HepG2 (cell line): ENCODE data around the gene ARSB. TPM values are rescaled to one million over a fixed set of nuclear protein-coding genes. Genes with fewer than 3 reads are reported as not detected.

Experiments
- ARID3A ChIP-seq: IDR thresholded peaks from 2 replicates; pipeline ENCODE4 v1.6.1; 2012; ENCODE audit warnings: low read depth, low read length, improper control_type of control experiment
- FOXJ3 ChIP-seq: sonication (generic); formaldehyde crosslinking; IDR thresholded peaks from 2 replicates; pipeline ENCODE4 v1.4.0; 2020; ENCODE audit warnings: missing genetic modification reagents, mild to moderate bottlenecking, borderline replicate concordance
- GATAD2A ChIP-seq: IDR thresholded peaks from 2 replicates; pipeline ENCODE4 v1.6.1; 2016
- HMG20A ChIP-seq: IDR thresholded peaks from 2 replicates; pipeline ENCODE4 v1.6.1; 2016; ENCODE audit warnings: borderline replicate concordance
- KAT8 ChIP-seq: IDR thresholded peaks from 2 replicates; pipeline ENCODE4 v1.6.1; 2016; ENCODE audit warnings: missing genetic modification reagents, missing compliant biosample characterization
- MAFK ChIP-seq, 2 experiments: IDR thresholded peaks in 1 of 2; conservative IDR thresholded peaks in 1 of 2; 2 replicates each; pipeline ENCODE4 v1.6.1; 2011; ENCODE audit warnings: improper control_type of control experiment in 2 of 2, low read length in 2 of 2
- MIER3 ChIP-seq: IDR thresholded peaks from 2 replicates; pipeline ENCODE4 v1.6.1; 2016; ENCODE audit warnings: missing compliant biosample characterization, borderline replicate concordance
- NFIC ChIP-seq: IDR thresholded peaks from 2 replicates; pipeline ENCODE4 v1.6.1; 2012; ENCODE audit warnings: mild to moderate bottlenecking, low read length, inconsistent platforms
- NR2F6 ChIP-seq, 2 experiments: IDR thresholded peaks; 2 replicates each; pipeline ENCODE4 v1.6.1; 2016; ENCODE audit warnings: antibody characterized with exemption in 1 of 2, mild to moderate bottlenecking in 1 of 2
- POGZ ChIP-seq: sonication (generic); formaldehyde crosslinking; IDR thresholded peaks from 2 replicates; pipeline ENCODE4 v1.4.0; 2020; ENCODE audit warnings: mild to moderate bottlenecking, missing genetic modification reagents
- RARA ChIP-seq: IDR thresholded peaks from 2 replicates; pipeline ENCODE4 v1.6.1; 2016; ENCODE audit warnings: missing genetic modification reagents, missing compliant biosample characterization
- SP140L ChIP-seq: sonication (generic); formaldehyde crosslinking; IDR thresholded peaks from 2 replicates; pipeline ENCODE4 v1.4.0; 2020; ENCODE audit warnings: missing genetic modification reagents, borderline replicate concordance
- TARDBP ChIP-seq: sonication (generic); formaldehyde crosslinking; IDR thresholded peaks from 2 replicates; pipeline ENCODE4 v1.8.0; 2022; ENCODE audit warnings: mild to moderate bottlenecking, missing genetic modification reagents
- TBL1XR1 ChIP-seq: fragments of 150-350 bp; IDR thresholded peaks from 2 replicates; pipeline ENCODE4 v1.6.1; 2014; ENCODE audit warnings: borderline replicate concordance, low read length; ENCODE audit not compliant: partially characterized antibody
- TCF12 ChIP-seq, 2 experiments: fragments of 450-650 bp in 1 of 2; sonication (generic) in 1 of 2; formaldehyde crosslinking in 1 of 2; IDR thresholded peaks; 2 replicates each; pipeline versions ENCODE4 v1.6.1 to v1.8.0; 2017 to 2022; ENCODE audit warnings: antibody characterized with exemption in 1 of 2, mild to moderate bottlenecking in 1 of 2, missing genetic modification reagents in 1 of 2, moderate library complexity in 1 of 2
- TCF7 ChIP-seq: sonication (generic); IDR thresholded peaks from 2 replicates; pipeline ENCODE4 v1.6.1; 2016; ENCODE audit warnings: antibody characterized with exemption, low read depth
- ZFP90 ChIP-seq: sonication (generic); formaldehyde crosslinking; IDR thresholded peaks from 2 replicates; pipeline ENCODE4 v1.8.0; 2022; ENCODE audit warnings: missing genetic modification reagents, mild to moderate bottlenecking, inconsistent platforms, borderline replicate concordance
- ZNF24 ChIP-seq: fragments of 450-650 bp; IDR thresholded peaks from 2 replicates; pipeline ENCODE4 v1.6.1; 2017; ENCODE audit warnings: antibody characterized with exemption, mild to moderate bottlenecking
- ZNF331 ChIP-seq: sonication (generic); formaldehyde crosslinking; IDR thresholded peaks from 2 replicates; pipeline ENCODE4 v1.4.0; 2020; ENCODE audit warnings: missing genetic modification reagents
- ZNF530 ChIP-seq: sonication (generic); formaldehyde crosslinking; IDR thresholded peaks from 2 replicates; pipeline ENCODE4 v1.5.0; 2020; ENCODE audit warnings: low read depth, mild to moderate bottlenecking, missing genetic modification reagents
- ZNF652 ChIP-seq: IDR thresholded peaks from 2 replicates; pipeline ENCODE4 v1.6.1; 2016; ENCODE audit warnings: low read depth, borderline replicate concordance
- ZNF780A ChIP-seq: sonication (generic); formaldehyde crosslinking; IDR thresholded peaks from 2 replicates; pipeline ENCODE4 v1.8.0; 2022; ENCODE audit warnings: mild to moderate bottlenecking, missing genetic modification reagents, moderate library complexity
- ZNF788 ChIP-seq: sonication (generic); formaldehyde crosslinking; IDR thresholded peaks from 2 replicates; pipeline ENCODE4 v1.5.0; 2020; ENCODE audit warnings: mild to moderate bottlenecking, missing genetic modification reagents, borderline replicate concordance
- polyA plus RNA-seq, 8 experiments: library from polyadenylated mRNA; depleted of rRNA in 3 of 8; stranded (reverse) in 7 of 8; unstranded in 1 of 8; fragments of >200 nt; fragmentation: Illumina TruSeq in 4 of 8; extraction: Trizol in 4 of 8; gene quantifications; 2 replicates each; pipeline versions ENCODE4 v1.2.1 to v1.2.3, GENCODE V29; 2011 to 2016; ENCODE audit warnings: low read depth in 4 of 8, missing spikeins in 1 of 8, mixed read lengths in 1 of 8; ENCODE audit not compliant: insufficient read depth in 1 of 8
- total RNA-seq, 5 experiments: library from RNA; depleted of rRNA; stranded (reverse); fragments of >200 nt; fragmentation: Illumina TruSeq; extraction: Trizol; gene quantifications; 2 replicates each; pipeline ENCODE4 v1.2.3, GENCODE V29; 2016; ENCODE audit warnings: low read depth in 1 of 5
- TF ChIP-seq, protein P1 (sequence below): IDR thresholded peaks from 2 replicates; pipeline ENCODE4 v1.4.0; 2020; ENCODE audit warnings: mild to moderate bottlenecking, missing genetic modification reagents
- TF ChIP-seq, protein P2 (sequence below): IDR thresholded peaks from 2 replicates; pipeline ENCODE4 v1.6.1; 2016; ENCODE audit warnings: mild to moderate bottlenecking

Gene ARSB
- total and polyA plus RNA-seq, 2 of the 13 experiments (the other 11 are each of a cell fraction or from before 2014, with no cell fraction given): 52.6 to 66.4 TPM

GRCh38 chr5:79023947-79024346, 38.8 kb upstream of the ARSB start (continued):
- TF ChIP-seq, protein P1, sequence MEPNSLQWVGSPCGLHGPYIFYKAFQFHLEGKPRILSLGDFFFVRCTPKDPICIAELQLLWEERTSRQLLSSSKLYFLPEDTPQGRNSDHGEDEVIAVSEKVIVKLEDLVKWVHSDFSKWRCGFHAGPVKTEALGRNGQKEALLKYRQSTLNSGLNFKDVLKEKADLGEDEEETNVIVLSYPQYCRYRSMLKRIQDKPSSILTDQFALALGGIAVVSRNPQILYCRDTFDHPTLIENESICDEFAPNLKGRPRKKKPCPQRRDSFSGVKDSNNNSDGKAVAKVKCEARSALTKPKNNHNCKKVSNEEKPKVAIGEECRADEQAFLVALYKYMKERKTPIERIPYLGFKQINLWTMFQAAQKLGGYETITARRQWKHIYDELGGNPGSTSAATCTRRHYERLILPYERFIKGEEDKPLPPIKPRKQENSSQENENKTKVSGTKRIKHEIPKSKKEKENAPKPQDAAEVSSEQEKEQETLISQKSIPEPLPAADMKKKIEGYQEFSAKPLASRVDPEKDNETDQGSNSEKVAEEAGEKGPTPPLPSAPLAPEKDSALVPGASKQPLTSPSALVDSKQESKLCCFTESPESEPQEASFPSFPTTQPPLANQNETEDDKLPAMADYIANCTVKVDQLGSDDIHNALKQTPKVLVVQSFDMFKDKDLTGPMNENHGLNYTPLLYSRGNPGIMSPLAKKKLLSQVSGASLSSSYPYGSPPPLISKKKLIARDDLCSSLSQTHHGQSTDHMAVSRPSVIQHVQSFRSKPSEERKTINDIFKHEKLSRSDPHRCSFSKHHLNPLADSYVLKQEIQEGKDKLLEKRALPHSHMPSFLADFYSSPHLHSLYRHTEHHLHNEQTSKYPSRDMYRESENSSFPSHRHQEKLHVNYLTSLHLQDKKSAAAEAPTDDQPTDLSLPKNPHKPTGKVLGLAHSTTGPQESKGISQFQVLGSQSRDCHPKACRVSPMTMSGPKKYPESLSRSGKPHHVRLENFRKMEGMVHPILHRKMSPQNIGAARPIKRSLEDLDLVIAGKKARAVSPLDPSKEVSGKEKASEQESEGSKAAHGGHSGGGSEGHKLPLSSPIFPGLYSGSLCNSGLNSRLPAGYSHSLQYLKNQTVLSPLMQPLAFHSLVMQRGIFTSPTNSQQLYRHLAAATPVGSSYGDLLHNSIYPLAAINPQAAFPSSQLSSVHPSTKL (CRISPR knock-in tag): peak; percentile 96
- no peak for TF ChIP-seq MAFK (conservative IDR thresholded peaks at IDR 0.05 in 1 of 2, IDR thresholded peaks at IDR 0.05 in 1 of 2; ENCODE audit: low read length in 2 of 2)
- no peak for TF ChIP-seq ZNF780A (CRISPR knock-in tag)
- peak; percentile 63; the same call in 1 of the 2 replicates for TF ChIP-seq MIER3
- peak; percentile 71 for TF ChIP-seq TBL1XR1
- TF ChIP-seq ZNF788 (CRISPR knock-in tag): no peak
- no peak for TF ChIP-seq POGZ
- TF ChIP-seq FOXJ3 (CRISPR knock-in tag): peak; percentile 89; the same call in 1 of the 2 replicates
- 0 out of 2 replicates have a peak, but pooled peaks have one; percentile 11 for TF ChIP-seq KAT8 (CRISPR knock-in tag)
- 0 out of 2 replicates have a peak, but pooled peaks have one; percentile 6 for TF ChIP-seq ZNF24
- TF ChIP-seq ZFP90 (CRISPR knock-in tag): no peak
- peak; percentile 83; the same call in 1 of the 2 replicates for TF ChIP-seq NFIC
- TF ChIP-seq ZNF652: peak; percentile 42; the same call in 1 of the 2 replicates
- no peak for TF ChIP-seq TCF12 (IDR thresholded peaks at IDR 0.05)
- peak; percentile 59; the same call in 1 of the 2 replicates for TF ChIP-seq TCF12 (CRISPR knock-in tag; IDR thresholded peaks at IDR 0.05)
- TF ChIP-seq NR2F6 (IDR thresholded peaks at IDR 0.05): peak; percentile 60; the same call in 1 of the 2 replicates
- TF ChIP-seq NR2F6 (CRISPR knock-in tag; IDR thresholded peaks at IDR 0.05): peak; percentile 24; the same call in 1 of the 2 replicates
- peak; percentile 30; the same call in 1 of the 2 replicates for TF ChIP-seq TCF7
- TF ChIP-seq, protein P2, sequence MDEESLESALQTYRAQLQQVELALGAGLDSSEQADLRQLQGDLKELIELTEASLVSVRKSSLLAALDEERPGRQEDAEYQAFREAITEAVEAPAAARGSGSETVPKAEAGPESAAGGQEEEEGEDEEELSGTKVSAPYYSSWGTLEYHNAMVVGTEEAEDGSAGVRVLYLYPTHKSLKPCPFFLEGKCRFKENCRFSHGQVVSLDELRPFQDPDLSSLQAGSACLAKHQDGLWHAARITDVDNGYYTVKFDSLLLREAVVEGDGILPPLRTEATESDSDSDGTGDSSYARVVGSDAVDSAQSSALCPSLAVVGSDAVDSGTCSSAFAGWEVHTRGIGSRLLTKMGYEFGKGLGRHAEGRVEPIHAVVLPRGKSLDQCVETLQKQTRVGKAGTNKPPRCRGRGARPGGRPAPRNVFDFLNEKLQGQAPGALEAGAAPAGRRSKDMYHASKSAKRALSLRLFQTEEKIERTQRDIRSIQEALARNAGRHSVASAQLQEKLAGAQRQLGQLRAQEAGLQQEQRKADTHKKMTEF: peak; percentile 82
- peak; percentile 24; the same call in 1 of the 2 replicates for TF ChIP-seq ARID3A
- TF ChIP-seq ZNF331 (CRISPR knock-in tag): 0 out of 2 replicates have a peak, but pooled peaks have one; percentile 43
- TF ChIP-seq TARDBP (CRISPR knock-in tag): peak; percentile 60; the same call in 1 of the 2 replicates
- peak; percentile 79 for TF ChIP-seq RARA (CRISPR knock-in tag)
- TF ChIP-seq GATAD2A (CRISPR knock-in tag): peak; percentile 91
- peak; percentile 84; the same call in 1 of the 2 replicates for TF ChIP-seq HMG20A (CRISPR knock-in tag)
- no peak for TF ChIP-seq ZNF530 (CRISPR knock-in tag)
- no peak for TF ChIP-seq SP140L (CRISPR knock-in tag)
